Endothelial cell of umbilical vein (primary cell): ENCODE measurements around the gene CRTC2. TPM values are rescaled to one million over a fixed set of nuclear protein-coding genes. Genes with fewer than 3 reads are reported as not detected.

Experiments used
- BruUV-seq: library from RNA; stranded (reverse); fragments of 400-500 nt; replicated peaks from 2 replicates; lab custom pipeline; 2021; lab: Mats Ljungman, UMichigan
- CTCF ChIA-PET: fragments of 300-600, 350-600 bp; sonication (Branson Sonifier 250); formaldehyde crosslinking; loops from one replicate; lab custom pipeline; 2021; ENCODE audit warnings: antibody characterized with exemption, inconsistent platforms; lab: Charles Lee
- POLR2A ChIA-PET: fragments of 300-600, 350-600 bp; sonication (Branson Sonifier 250); formaldehyde crosslinking; loops from one replicate; lab custom pipeline; 2021; ENCODE audit warnings: antibody characterized with exemption, inconsistent platforms; lab: Charles Lee
- DNase-seq: peaks from one replicate; pipeline ENCODE4 v3.0.0-alpha.2; 2011; ENCODE audit warnings: low read depth, low spot score
- FAIRE-seq: peaks from 2 replicates; lab custom pipeline; 2011; peaks lifted over from hg19 to GRCh38; lab: Jason Lieb, UNC
- H2AFZ ChIP-seq: 2 replicates; pipeline ENCODE4 v1.6.0; 2012; ENCODE audit warnings: low read depth, low read length, control low read depth, inconsistent platforms
- H3K27ac ChIP-seq: 2 replicates; pipeline ENCODE4 v1.5.1; 2011; ENCODE audit warnings: low read depth, mild to moderate bottlenecking, control low read depth, low read length, moderate library complexity; ENCODE audit not compliant: insufficient read depth
- H3K27me3 ChIP-seq, 2 experiments: 2 replicates each; pipeline versions ENCODE4 v1.6.0 to v1.6.1; 2011; ENCODE audit warnings: low read length in 2 of 2, mixed read lengths in 1 of 2; ENCODE audit not compliant: control insufficient read depth in 2 of 2, insufficient read depth in 2 of 2
- H3K36me3 ChIP-seq, 2 experiments: 2 replicates in 1 of 2; 3 replicates in 1 of 2; pipeline ENCODE4 v1.5.1; 2011; ENCODE audit warnings: low read length in 2 of 2, mild to moderate bottlenecking in 1 of 2, moderate library complexity in 1 of 2; ENCODE audit not compliant: control insufficient read depth in 2 of 2, insufficient read depth in 2 of 2; ENCODE audit errors: extremely low read depth in 1 of 2
- H3K4me1 ChIP-seq: 3 replicates; pipeline ENCODE4 v1.5.1; 2011; ENCODE audit warnings: mild to moderate bottlenecking, low read length; ENCODE audit not compliant: control insufficient read depth, insufficient read depth; ENCODE audit errors: extremely low read depth
- H3K4me2 ChIP-seq: 2 replicates; pipeline ENCODE4 v1.6.1; 2011; ENCODE audit warnings: low read length, control low read depth, mixed read lengths; ENCODE audit not compliant: insufficient read depth
- H3K4me3 ChIP-seq, 3 experiments: fragments of 200-600 bp in 1 of 3; sonication (generic), shearing (Covaris generic) in 1 of 3; replicated peaks in 1 of 3; 2 replicates each; pipeline ENCODE4 v1.5.1; 2011 to 2016; ENCODE audit warnings: control low read depth in 3 of 3, low read length in 3 of 3, mild to moderate bottlenecking in 2 of 3, inconsistent platforms in 1 of 3, low read depth in 1 of 3, moderate library complexity in 1 of 3; ENCODE audit not compliant: insufficient read depth in 1 of 3
- H3K79me2 ChIP-seq: 2 replicates; pipeline ENCODE4 v1.6.0; 2012; ENCODE audit warnings: low read length, inconsistent platforms; ENCODE audit not compliant: control insufficient read depth, insufficient read depth
- H3K9ac ChIP-seq: replicated peaks from 2 replicates; pipeline ENCODE3; 2011; ENCODE audit warnings: low read length, control low read depth; ENCODE audit not compliant: insufficient read depth; ENCODE audit errors: extremely low read depth
- H3K9me1 ChIP-seq: replicated peaks from 3 replicates; pipeline ENCODE4 v1.6.0; 2011; ENCODE audit warnings: mild to moderate bottlenecking, low read length; ENCODE audit not compliant: control insufficient read depth, insufficient read depth; ENCODE audit errors: extremely low read depth
- H3K9me3 ChIP-seq: replicated peaks from 2 replicates; pipeline ENCODE4 v1.5.1; 2012; ENCODE audit warnings: low read length, inconsistent platforms; ENCODE audit not compliant: control insufficient read depth, insufficient read depth
- H4K20me1 ChIP-seq: replicated peaks from 2 replicates; pipeline ENCODE3; 2011; ENCODE audit warnings: mild to moderate bottlenecking, low read length; ENCODE audit not compliant: control insufficient read depth, insufficient read depth; ENCODE audit errors: extremely low read depth
- CTCF ChIP-seq, 2 donors: IDR thresholded peaks; 1 replicate in 1 of 2; 2 replicates in 1 of 2; pipeline ENCODE4 v1.5.1; 2011; ENCODE audit warnings: low read length in 2 of 2, mild to moderate bottlenecking in 2 of 2, moderate library complexity in 2 of 2, control low read depth in 1 of 2, inconsistent platforms in 1 of 2, low read depth in 1 of 2; ENCODE audit not compliant: insufficient read depth in 1 of 2; ENCODE audit errors: extremely low read depth in 1 of 2
- EZH2 ChIP-seq: IDR thresholded peaks from 2 replicates; pipeline ENCODE4 v1.6.1; 2012; ENCODE audit warnings: borderline replicate concordance, low read depth, mild to moderate bottlenecking, moderate library complexity, low read length, inconsistent platforms; ENCODE audit not compliant: severe bottlenecking
- FOS ChIP-seq: IDR thresholded peaks from 2 replicates; pipeline ENCODE4 v1.6.1; 2011; ENCODE audit warnings: mild to moderate bottlenecking, low read length, moderate library complexity, borderline replicate concordance; ENCODE audit not compliant: insufficient read depth
- GATA2 ChIP-seq: IDR thresholded peaks from 2 replicates; pipeline ENCODE4 v1.7.0; 2011; ENCODE audit warnings: low read depth, mild to moderate bottlenecking, moderate library complexity, mixed read lengths, low read length; ENCODE audit not compliant: insufficient read length, insufficient read depth
- JUN ChIP-seq: IDR thresholded peaks from 2 replicates; pipeline ENCODE4 v1.6.1; 2011; ENCODE audit warnings: borderline replicate concordance, low read depth; ENCODE audit not compliant: insufficient read length, insufficient read depth
- MAX ChIP-seq: IDR thresholded peaks from 2 replicates; pipeline ENCODE4 v1.6.1; 2011; ENCODE audit not compliant: insufficient read depth, insufficient read length
- MYC ChIP-seq: IDR thresholded peaks from one replicate; pipeline ENCODE4 v1.6.1; 2011; ENCODE audit warnings: mild to moderate bottlenecking, low read depth, low read length
- POLR2A ChIP-seq: IDR thresholded peaks from 2 replicates; pipeline ENCODE4 v1.6.1; 2012; ENCODE audit warnings: low read depth, mild to moderate bottlenecking, control low read depth, low read length
- POLR2AphosphoS5 ChIP-seq: IDR thresholded peaks from 2 replicates; pipeline ENCODE4 v1.6.1; 2012; ENCODE audit warnings: low read depth, mild to moderate bottlenecking, control low read depth, low read length, moderate library complexity; ENCODE audit not compliant: insufficient read depth
- dilution Hi-C: fragments of 300-500 bp; cut with MboI; formaldehyde crosslinking; loops from one replicate; pipeline ENCODE4 v1.15.0; 2019; ENCODE audit warnings: low sequenced_read_pairs; ENCODE audit not compliant: extremely low pct_ligation_motif_present
- intact Hi-C: fragments of 100-400 bp; cut with micrococcal nuclease; formaldehyde crosslinking; loops from one replicate; pipeline ENCODE4 v1.10.0; 2022
- polyA plus RNA-seq, 4 experiments: library from polyadenylated mRNA; depleted of rRNA in 3 of 4; stranded (reverse) in 3 of 4; unstranded in 1 of 4; fragments of >200 nt; gene quantifications; 2 replicates each; pipeline versions ENCODE4 v1.2.1 to v1.2.3, GENCODE V29; 2011 to 2012; ENCODE audit warnings: missing spikeins in 1 of 4
- total RNA-seq: library from RNA; stranded (reverse); gene quantifications from 2 replicates; pipeline ENCODE4 v1.2.3, GENCODE V29; 2021

The CRTC2 gene
- total and polyA plus RNA-seq, 2 donors (not counting 3 experiments of a cell fraction or from before 2014, with no cell fraction given) = 40.2 to 42.2 TPM

- Histone ChIP-seq H3K4me2 (no peak overlapping the region), H3K36me3 (peaks cover 6 to 33% of the 10 kb centered on the region in 2 experiments), H3K4me1 (peaks cover 16% of the 10 kb centered on the region), H4K20me1 (no peaks in the 10 kb centered on the region), H3K9me1 (no peaks in the 10 kb centered on the region), H3K4me3 (no peak overlapping the region), H3K27me3 (no peaks in the 10 kb centered on the region), H3K27ac (no peak overlapping the region), H3K9me3 (no peaks in the 10 kb centered on the region), H3K9ac (no peak overlapping the region), H2AFZ (no peak overlapping the region), H3K79me2 (peaks cover 34% of the 10 kb centered on the region)
- DNase-seq (no peak), FAIRE-seq (no peak)
- TF ChIP-seq FOS (no peak), EZH2 (no peak), MAX (no peak), GATA2 (no peak), POLR2AphosphoS5 (no peak), POLR2A (no peak), CTCF (IDR thresholded peaks at IDR 0.05; ENCODE audit: extremely low read depth in 1 of 2, insufficient read depth in 1 of 2, low read depth in 1 of 2, low read length in 2 of 2) (no peak), MYC (no peak), JUN (no peak)
- ChIA-PET POLR2A (no interaction called here), CTCF (interaction anchor here (1.7 kb wide), 1 partner anchor 32 kb away, joined by 4 read pairs; the partner anchor contains the start of gene RAB13)
- dilution Hi-C loops (no loop called here), intact Hi-C loops (no loop called here)
- no TSS peak for BruUV-seq
Observed at GRCh38 chr1:153954826-153955225, 3.6 kb downstream of the CRTC2 start.
